ENCODE measurements around the gene OLFML1.

- TF ChIP-seq EZH2 (IDR thresholded peaks at IDR 0.05; ENCODE audit: borderline replicate concordance, insufficient read depth, low read length, poor library complexity, severe bottlenecking): no peak
- no peak for TF ChIP-seq CTCF (IDR thresholded peaks at IDR 0.05; ENCODE audit: poor library complexity, severe bottlenecking)
- TF ChIP-seq RAD21 (conservative IDR thresholded peaks at IDR 0.05): no peak
- TF ChIP-seq REST (IDR thresholded peaks at IDR 0.05; ENCODE audit: borderline replicate concordance): no peak
Observed at GRCh38 chr11:7486781-7487140, 1.5 kb downstream of the OLFML1 start.

Data from neural cell (in vitro differentiated cells).